ENCODE results near the gene LTA. TPM values are rescaled to one million over a fixed set of nuclear protein-coding genes. Genes with fewer than 3 reads are reported as not detected.

LTA gene
- total RNA-seq, 4 donors from 2014 or later, result not detected

DNA sequence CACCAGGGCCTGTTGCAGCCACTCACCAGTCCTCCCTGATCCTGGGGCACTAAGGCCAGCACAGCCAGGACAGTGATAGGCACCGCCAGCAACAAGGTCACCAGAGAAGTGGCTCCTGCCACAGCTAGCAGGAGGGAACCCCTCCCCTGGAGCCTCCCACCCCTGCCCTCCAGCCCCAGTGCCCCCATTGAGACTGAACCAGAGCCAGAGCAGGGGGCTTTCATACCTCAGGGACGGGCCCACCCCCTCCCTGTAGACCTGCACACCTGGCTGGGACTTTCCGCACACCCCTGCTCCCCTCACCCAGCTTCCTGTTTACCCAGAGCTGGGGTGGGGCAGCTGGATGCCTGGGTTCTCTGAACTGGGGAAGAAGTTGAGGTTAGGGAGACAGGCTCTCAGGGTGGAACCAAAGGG, 10.1 kb downstream of the LTA start, which contains the start of gene LTB:
Gene LTB, minus strand, starts transcription at position 195 of the 414 bp plus-strand sequence. Its CDS starts 7 bp downstream, at position 188.
- peaks cover 0 to 19% (median 8%) of the 10 kb centered on the region in 4 donors for H3K4me1 ChIP-seq
- H3K4me3 ChIP-seq, result peak within 1 kb of the TSS; percentile 41 to 80 (median 67)
- TF ChIP-seq, protein P1, sequence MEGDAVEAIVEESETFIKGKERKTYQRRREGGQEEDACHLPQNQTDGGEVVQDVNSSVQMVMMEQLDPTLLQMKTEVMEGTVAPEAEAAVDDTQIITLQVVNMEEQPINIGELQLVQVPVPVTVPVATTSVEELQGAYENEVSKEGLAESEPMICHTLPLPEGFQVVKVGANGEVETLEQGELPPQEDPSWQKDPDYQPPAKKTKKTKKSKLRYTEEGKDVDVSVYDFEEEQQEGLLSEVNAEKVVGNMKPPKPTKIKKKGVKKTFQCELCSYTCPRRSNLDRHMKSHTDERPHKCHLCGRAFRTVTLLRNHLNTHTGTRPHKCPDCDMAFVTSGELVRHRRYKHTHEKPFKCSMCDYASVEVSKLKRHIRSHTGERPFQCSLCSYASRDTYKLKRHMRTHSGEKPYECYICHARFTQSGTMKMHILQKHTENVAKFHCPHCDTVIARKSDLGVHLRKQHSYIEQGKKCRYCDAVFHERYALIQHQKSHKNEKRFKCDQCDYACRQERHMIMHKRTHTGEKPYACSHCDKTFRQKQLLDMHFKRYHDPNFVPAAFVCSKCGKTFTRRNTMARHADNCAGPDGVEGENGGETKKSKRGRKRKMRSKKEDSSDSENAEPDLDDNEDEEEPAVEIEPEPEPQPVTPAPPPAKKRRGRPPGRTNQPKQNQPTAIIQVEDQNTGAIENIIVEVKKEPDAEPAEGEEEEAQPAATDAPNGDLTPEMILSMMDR (IDR thresholded peaks at IDR 0.05), result no peak
- TF ChIP-seq POLR2A (IDR thresholded peaks at IDR 0.05) (no peak), EP300 (IDR thresholded peaks at IDR 0.05) (no peak)
- no peaks in the 10 kb centered on the region for H3K9me3 ChIP-seq
- DNase-seq (ENCODE audit: low spot score in 2 of 2), result no peak
- no peaks in the 10 kb centered on the region for H3K36me3 ChIP-seq
- peaks cover 0 to 3% of the 10 kb centered on the region in 2 donors for H3K27me3 ChIP-seq
- peak within 1 kb of the TSS; percentile 9 to 87 (median 67) for H3K27ac ChIP-seq
- WGBS, 2 donors, result 61 to 79% methylated on average over 3 of the region's 3 CpGs

DNA sequence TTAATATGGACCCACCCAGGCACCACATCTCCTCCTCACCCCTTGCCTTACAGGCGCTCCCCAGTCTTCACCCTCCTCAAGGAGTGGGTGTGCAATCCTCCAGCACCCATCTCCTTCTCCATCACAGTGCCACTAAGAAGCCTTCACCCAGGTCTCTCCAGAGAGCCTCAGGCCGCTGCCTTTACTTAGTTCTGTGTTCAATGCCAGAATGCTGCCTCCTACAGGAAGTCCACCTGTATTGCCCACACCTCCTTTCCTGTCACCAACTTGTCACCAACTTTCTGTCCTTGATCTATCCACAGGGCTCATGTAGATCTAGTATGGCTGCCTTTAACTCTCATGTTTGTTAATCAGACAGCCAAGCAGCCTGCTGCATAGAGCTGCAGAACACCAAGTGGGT, 13.4 kb downstream of the LTA start:
- H3K36me3 ChIP-seq, result no peaks in the 10 kb centered on the region
- peaks cover 0 to 27% (median 10%) of the 10 kb centered on the region in 4 donors for H3K4me1 ChIP-seq
- H3K9me3 ChIP-seq, result no peaks in the 10 kb centered on the region
- 55 to 64% methylated on average over 2 of the region's 2 CpGs for WGBS, 2 donors
- no peak overlapping the region for H3K27ac ChIP-seq
- TF ChIP-seq, protein P1 (IDR thresholded peaks at IDR 0.05), result no peak
- TF ChIP-seq POLR2A (IDR thresholded peaks at IDR 0.05) (no peak), EP300 (IDR thresholded peaks at IDR 0.05) (no peak)
- no peak for DNase-seq (ENCODE audit: low spot score in 2 of 2)
- peaks cover 0 to 11% of the 10 kb centered on the region in 2 donors for H3K27me3 ChIP-seq
- H3K4me3 ChIP-seq, result no peak overlapping the region

DNA sequence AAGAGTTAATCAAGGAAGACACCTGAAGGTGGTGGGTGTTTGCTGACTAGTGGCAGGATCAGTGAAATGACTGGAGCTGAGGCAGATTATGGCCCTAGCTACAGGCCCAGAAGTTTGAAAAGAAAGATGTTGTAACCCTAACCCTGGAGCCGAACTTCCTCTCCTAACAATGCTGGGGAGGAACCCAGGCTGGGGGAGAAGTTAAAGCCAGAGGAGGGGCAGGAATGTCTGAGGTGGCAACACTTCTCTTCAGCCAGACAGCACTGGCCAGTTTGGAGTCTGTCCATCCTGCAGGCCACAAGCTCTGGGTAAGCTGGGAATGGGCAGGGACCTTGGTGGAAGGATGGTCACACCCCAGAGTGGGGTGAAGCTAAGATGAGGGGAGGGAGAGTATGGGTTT, 13.9 kb downstream of the LTA start, which contains the start of gene LST1:
Gene LST1, plus strand, starts transcription at position 270 of the 400 bp plus-strand sequence. CDS start 1,023 bp downstream, outside the sequence.
- TF ChIP-seq EP300 (IDR thresholded peaks at IDR 0.05) (no peak), POLR2A (IDR thresholded peaks at IDR 0.05) (no peak)
- TF ChIP-seq, protein P1 (IDR thresholded peaks at IDR 0.05), result no peak
- Histone ChIP-seq H3K4me3 (peak within 1 kb of the TSS in 1 of 4 donors; percentile 17), H3K4me1 (peaks cover 0 to 24% (median 9%) of the 10 kb centered on the region in 4 donors), H3K9me3 (no peaks in the 10 kb centered on the region), H3K27me3 (peaks cover 0 to 11% of the 10 kb centered on the region in 2 donors), H3K36me3 (no peaks in the 10 kb centered on the region), H3K27ac (peak within 1 kb of the TSS in 1 of 4 donors; percentile 21)
- DNase-seq (ENCODE audit: low spot score in 2 of 2), result peak in 1 of 2 donors; percentile 10
- WGBS, 2 donors, result 57 to 61% methylated on average over 1 of the region's 1 CpG

DNA sequence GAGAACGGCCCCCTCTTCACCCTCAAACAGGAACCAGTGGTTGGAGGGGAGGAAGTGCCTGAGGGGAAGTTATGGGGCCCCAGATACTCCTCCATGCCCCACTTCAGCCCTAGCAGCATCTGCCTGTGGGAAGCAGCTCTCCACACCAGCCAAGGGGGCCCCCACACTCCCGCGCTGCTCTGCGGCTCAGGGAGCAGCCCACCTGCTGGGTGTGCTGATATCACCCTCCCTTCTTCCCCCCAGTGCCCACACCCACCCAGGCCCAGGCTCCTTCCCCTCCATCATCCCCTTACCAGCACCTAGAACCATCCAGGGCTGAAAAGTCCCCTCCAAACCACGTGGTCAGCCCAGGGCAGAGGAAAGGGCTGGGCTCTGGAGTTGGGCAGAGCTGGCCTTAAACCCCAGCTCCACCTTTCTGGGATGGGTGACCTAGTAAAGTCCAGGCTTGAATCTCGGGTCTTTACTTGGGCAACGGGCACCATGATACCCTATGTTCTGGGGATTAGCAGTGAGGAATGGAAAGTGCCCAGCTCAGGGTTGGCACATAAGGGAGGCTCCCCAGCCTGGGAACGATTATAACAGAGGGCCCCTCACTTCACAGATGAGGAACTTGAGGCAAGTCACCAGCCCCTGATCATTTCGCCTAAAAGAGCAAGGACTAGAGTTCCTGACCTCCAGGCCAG, 14.7 kb downstream of the LTA start:
- Histone ChIP-seq H3K36me3 (no peaks in the 10 kb centered on the region), H3K9me3 (no peaks in the 10 kb centered on the region), H3K27ac (peak overlapping the region in 1 of 4 donors; percentile 21), H3K4me3 (peak overlapping the region in 1 of 4 donors; percentile 17), H3K4me1 (peaks cover 0 to 20% (median 8%) of the 10 kb centered on the region in 4 donors), H3K27me3 (peaks cover 0 to 11% of the 10 kb centered on the region in 2 donors)
- no peak for DNase-seq (ENCODE audit: low spot score in 2 of 2)
- WGBS, 2 donors, result 63 to 72% methylated on average over 9 of the region's 9 CpGs
- no peak for TF ChIP-seq EP300 (IDR thresholded peaks at IDR 0.05)
- TF ChIP-seq, protein P1 (IDR thresholded peaks at IDR 0.05), result no peak
- no peak for TF ChIP-seq POLR2A (IDR thresholded peaks at IDR 0.05)
